Neuronal stem cell (in vitro differentiated cells): ENCODE results near the gene SLC25A44.
"Not testable (repeated sequence)": the region's sequence is repeated elsewhere in the genome, so short reads cannot be mapped to it uniquely, and the experiment has no call there.

Source experiments
- DNase-seq: peaks from one replicate; pipeline ENCODE4 v3.0.0-alpha.2; 2013; ENCODE audit warnings: low spot score
- H2AFZ ChIP-seq: one replicate; pipeline ENCODE4 v1.6.1; 2013; ENCODE audit warnings: mild to moderate bottlenecking, low read length, inconsistent platforms
- H2AK5ac ChIP-seq: 2 replicates; pipeline ENCODE4 v1.6.1; 2013; ENCODE audit warnings: low read depth, mild to moderate bottlenecking, inconsistent platforms, low read length, moderate library complexity, mixed read lengths
- H2BK120ac ChIP-seq: 2 replicates; pipeline ENCODE4 v1.6.1; 2013; ENCODE audit warnings: low read depth, mild to moderate bottlenecking, inconsistent platforms, low read length, moderate library complexity, mixed read lengths
- H2BK12ac ChIP-seq: one replicate; pipeline ENCODE4 v1.6.1; 2013; ENCODE audit warnings: low read length, inconsistent platforms
- H2BK15ac ChIP-seq: 2 replicates; pipeline ENCODE4 v1.6.1; 2013; ENCODE audit warnings: mild to moderate bottlenecking, low read length, inconsistent platforms, mixed read lengths
- H2BK5ac ChIP-seq: one replicate; pipeline ENCODE4 v1.6.1; 2013; ENCODE audit warnings: inconsistent platforms, mild to moderate bottlenecking, low read length, moderate library complexity
- H3K14ac ChIP-seq: one replicate; pipeline ENCODE4 v1.6.1; 2013; ENCODE audit warnings: low read length, inconsistent platforms
- H3K18ac ChIP-seq: 2 replicates; pipeline ENCODE4 v1.6.1; 2013; ENCODE audit warnings: low read length, inconsistent platforms
- H3K23ac ChIP-seq: 2 replicates; pipeline ENCODE4 v1.6.1; 2013; ENCODE audit warnings: low read depth, mild to moderate bottlenecking, mixed read lengths, low read length, inconsistent platforms; ENCODE audit not compliant: poor library complexity
- H3K27ac ChIP-seq: replicated peaks from 3 replicates; pipeline ENCODE4 v1.5.1; 2013; ENCODE audit warnings: low read length, inconsistent platforms
- H3K27me3 ChIP-seq, 3 experiments: 2 replicates each; pipeline ENCODE4 v1.6.1; 2013; ENCODE audit warnings: low read length in 3 of 3, mild to moderate bottlenecking in 2 of 3, inconsistent platforms in 1 of 3, low read depth in 1 of 3, mixed read lengths in 1 of 3, moderate library complexity in 1 of 3; ENCODE audit not compliant: control insufficient read depth in 3 of 3, insufficient read depth in 3 of 3
- H3K36me3 ChIP-seq, 2 donors: replicated peaks in 1 of 2; 2 replicates each; pipeline ENCODE4 v1.6.1; 2013; ENCODE audit warnings: low read length in 2 of 2; ENCODE audit not compliant: control insufficient read depth in 2 of 2, insufficient read depth in 2 of 2
- H3K4ac ChIP-seq: 2 replicates; pipeline ENCODE4 v1.6.1; 2013; ENCODE audit warnings: inconsistent platforms, mild to moderate bottlenecking, low read length, moderate library complexity
- H3K4me1 ChIP-seq, 2 donors: 1 replicate in 1 of 2; 2 replicates in 1 of 2; pipeline ENCODE4 v1.6.1; 2013; ENCODE audit warnings: low read length in 2 of 2, low read depth in 1 of 2; ENCODE audit not compliant: control insufficient read depth in 2 of 2, insufficient read depth in 1 of 2
- H3K4me2 ChIP-seq: one replicate; pipeline ENCODE4 v1.6.1; 2013; ENCODE audit warnings: mild to moderate bottlenecking, low read length, inconsistent platforms; ENCODE audit not compliant: insufficient read depth, poor library complexity, severe bottlenecking
- H3K4me3 ChIP-seq, 2 donors: 2 replicates each; pipeline ENCODE4 v1.5.1; 2013; ENCODE audit warnings: low read length in 2 of 2, mild to moderate bottlenecking in 2 of 2, inconsistent platforms in 1 of 2, moderate library complexity in 1 of 2
- H3K79me1 ChIP-seq: one replicate; pipeline ENCODE4 v1.6.1; 2013; ENCODE audit warnings: low read depth, mild to moderate bottlenecking, inconsistent platforms, low read length, moderate library complexity
- H3K9ac ChIP-seq: one replicate; pipeline ENCODE4 v1.6.1; 2013; ENCODE audit warnings: mild to moderate bottlenecking, low read depth, low read length, inconsistent platforms; ENCODE audit not compliant: poor library complexity
- H3K9me3 ChIP-seq, 2 donors: replicated peaks in 1 of 2; 2 replicates each; pipeline versions ENCODE3 to v1.6.1; 2013; ENCODE audit warnings: low read length in 2 of 2, mild to moderate bottlenecking in 2 of 2, inconsistent platforms in 1 of 2, low read depth in 1 of 2, mixed read lengths in 1 of 2, moderate library complexity in 1 of 2; ENCODE audit not compliant: control insufficient read depth in 2 of 2, insufficient read depth in 1 of 2
- H4K8ac ChIP-seq: one replicate; pipeline ENCODE4 v1.6.1; 2013; ENCODE audit warnings: low read depth, mild to moderate bottlenecking, inconsistent platforms, low read length, moderate library complexity
- H4K91ac ChIP-seq: one replicate; pipeline ENCODE4 v1.6.1; 2013; ENCODE audit warnings: low read length, low read depth, mild to moderate bottlenecking, inconsistent platforms; ENCODE audit not compliant: poor library complexity
- WGBS, 2 donors: extraction: QIAGEN DNeasy Blood & Tissue Kit; methylation state at CpG; one replicate each; pipeline ENCODE4 v1.1.7; 2013; ENCODE audit warnings: missing lambda C conversion rate in 2 of 2, mixed read lengths in 1 of 2; ENCODE audit not compliant: insufficient read length in 2 of 2, insufficient replicate concordance in 1 of 2; ENCODE audit errors: extremely low coverage in 2 of 2; 5-methylcytosine and 5-hydroxymethylcytosine counted together

Gene SLC25A44

DNA sequence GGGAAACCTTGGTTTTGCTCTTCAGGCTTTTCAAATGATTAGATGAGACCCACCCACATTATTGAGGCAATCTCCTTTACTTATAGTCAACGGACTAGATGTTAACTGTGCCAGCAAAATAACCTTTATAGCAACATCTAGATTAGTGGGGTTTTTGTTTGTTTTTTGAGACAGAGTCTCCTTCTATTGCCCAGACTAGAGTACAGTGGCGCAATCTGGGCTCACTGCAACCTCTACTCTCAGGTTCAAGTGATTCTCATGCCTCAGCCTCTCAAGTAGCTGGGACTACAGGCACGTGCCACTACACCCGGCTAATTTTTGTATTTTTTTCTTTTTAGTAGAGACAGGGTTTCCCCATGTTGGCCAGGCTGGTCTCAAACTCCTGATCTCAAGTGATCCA lies 3.6 kb upstream of the SLC25A44 start:
- H4K8ac ChIP-seq, H2BK15ac ChIP-seq, H4K91ac ChIP-seq, H3K4ac ChIP-seq, H3K18ac ChIP-seq, H3K4me2 ChIP-seq, H2AFZ ChIP-seq, H2AK5ac ChIP-seq, H3K9ac ChIP-seq, DNase-seq, H3K14ac ChIP-seq, H3K36me3 ChIP-seq, H3K27me3 ChIP-seq, H2BK120ac ChIP-seq, H2BK5ac ChIP-seq, H3K27ac ChIP-seq, H3K4me3 ChIP-seq, H3K23ac ChIP-seq, H3K79me1 ChIP-seq: not testable (repeated sequence)
- H3K9me3 ChIP-seq, result peaks cover 0 to 16% of the 10 kb centered on the region in 2 donors
- WGBS, 2 donors, result no CpG with 5 or more reads among the region's 4 CpGs
- peak overlapping the region; percentile 18 for H2BK12ac ChIP-seq
- peaks cover 2 to 10% of the 10 kb centered on the region in 2 donors for H3K4me1 ChIP-seq

DNA sequence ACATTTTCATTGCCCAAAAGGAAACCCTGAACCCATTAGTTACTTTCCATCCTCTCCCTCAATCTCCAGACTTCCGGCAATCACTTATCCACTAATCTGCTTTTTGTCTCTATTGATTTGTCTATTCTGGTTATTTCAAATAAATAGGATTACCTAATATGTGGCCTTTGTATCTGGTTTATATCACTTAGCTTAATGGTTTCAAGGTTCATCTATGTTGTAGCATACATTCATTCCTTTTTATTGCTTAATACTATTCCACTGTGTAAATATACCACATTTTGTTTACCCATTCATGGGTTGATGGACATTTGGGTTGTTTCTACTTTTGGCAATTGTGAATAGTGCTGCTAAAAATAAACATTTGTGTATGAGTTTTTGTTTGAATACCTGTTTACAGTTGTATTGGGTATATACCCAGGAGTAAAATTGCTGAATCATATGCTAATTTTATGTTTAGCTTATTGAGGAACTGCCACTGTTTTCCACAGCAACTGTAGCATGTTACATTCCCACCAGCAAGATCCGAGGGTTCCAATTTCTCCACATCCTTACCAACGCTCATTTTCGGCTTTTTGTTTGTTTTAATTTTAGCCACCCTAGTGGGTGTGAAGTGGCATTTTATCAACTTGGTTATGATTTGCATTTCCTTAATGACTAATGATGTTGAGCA lies 2.5 kb upstream of the SLC25A44 start:
- H3K4me3 ChIP-seq, result no peak overlapping the region
- no peak for DNase-seq
- H3K18ac ChIP-seq, result no peak overlapping the region
- no peak overlapping the region for H4K91ac ChIP-seq
- H3K9me3 ChIP-seq, result peaks cover 0 to 8% of the 10 kb centered on the region in 2 donors
- H2BK12ac ChIP-seq, result no peak overlapping the region
- WGBS, 2 donors, result no CpG with 5 or more reads among the region's 4 CpGs
- H3K36me3 ChIP-seq, result peaks cover 0 to under 1% of the 10 kb centered on the region in 2 donors
- no peak overlapping the region for H2BK15ac ChIP-seq
- no peak overlapping the region for H2AFZ ChIP-seq
- no peak overlapping the region for H2AK5ac ChIP-seq
- no peak overlapping the region for H4K8ac ChIP-seq
- H3K9ac ChIP-seq, result no peak overlapping the region
- no peak overlapping the region for H3K27ac ChIP-seq
- peaks cover 2 to 10% of the 10 kb centered on the region in 2 donors for H3K4me1 ChIP-seq
- no peak overlapping the region for H3K4ac ChIP-seq
- H3K23ac ChIP-seq, result no peak overlapping the region
- no peak overlapping the region for H2BK5ac ChIP-seq
- no peaks in the 10 kb centered on the region for H3K27me3 ChIP-seq
- no peak overlapping the region for H3K4me2 ChIP-seq
- no peak overlapping the region for H2BK120ac ChIP-seq
- no peak overlapping the region for H3K14ac ChIP-seq
- peaks cover 7% of the 10 kb centered on the region for H3K79me1 ChIP-seq

DNA sequence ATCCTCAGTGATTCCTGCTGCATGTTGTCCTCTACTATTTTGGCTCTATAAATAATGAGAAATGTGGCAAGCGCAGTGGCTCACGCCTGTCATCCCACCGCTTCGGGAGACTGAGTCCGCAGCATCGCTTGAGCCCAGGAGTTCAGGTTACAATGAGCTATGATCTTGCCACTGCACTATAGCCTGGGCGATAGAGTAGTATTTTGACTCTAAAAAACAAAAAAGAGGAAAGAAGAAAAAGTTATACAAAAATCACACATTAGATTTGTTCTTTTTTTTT lies 756 bp upstream of the SLC25A44 start:
- H2AK5ac ChIP-seq, result peak overlapping the region; percentile 2
- no CpG with 5 or more reads among the region's 7 CpGs for WGBS, 2 donors
- peaks cover 0 to 2% of the 10 kb centered on the region in 2 donors for H3K36me3 ChIP-seq
- no peak for DNase-seq
- H2BK5ac ChIP-seq, result no peak overlapping the region
- no peak overlapping the region for H3K9ac ChIP-seq
- H2BK15ac ChIP-seq, result no peak overlapping the region
- H3K79me1 ChIP-seq, result peaks cover 7% of the 10 kb centered on the region
- peaks cover 2 to 10% of the 10 kb centered on the region in 2 donors for H3K4me1 ChIP-seq
- H3K27ac ChIP-seq, result peak overlapping the region; percentile 45
- peaks cover 0 to 8% of the 10 kb centered on the region in 2 donors for H3K9me3 ChIP-seq
- H3K23ac ChIP-seq, result no peak overlapping the region
- peak overlapping the region; percentile 53 for H3K18ac ChIP-seq
- H3K4me3 ChIP-seq, result no peak overlapping the region
- no peaks in the 10 kb centered on the region for H3K27me3 ChIP-seq
- no peak overlapping the region for H2BK12ac ChIP-seq
- H3K4me2 ChIP-seq, result peak overlapping the region; percentile 47
- no peak overlapping the region for H2BK120ac ChIP-seq
- no peak overlapping the region for H4K91ac ChIP-seq
- H3K14ac ChIP-seq, result no peak overlapping the region
- no peak overlapping the region for H3K4ac ChIP-seq
- H4K8ac ChIP-seq, result no peak overlapping the region
- H2AFZ ChIP-seq, result peak overlapping the region; percentile 89

DNA sequence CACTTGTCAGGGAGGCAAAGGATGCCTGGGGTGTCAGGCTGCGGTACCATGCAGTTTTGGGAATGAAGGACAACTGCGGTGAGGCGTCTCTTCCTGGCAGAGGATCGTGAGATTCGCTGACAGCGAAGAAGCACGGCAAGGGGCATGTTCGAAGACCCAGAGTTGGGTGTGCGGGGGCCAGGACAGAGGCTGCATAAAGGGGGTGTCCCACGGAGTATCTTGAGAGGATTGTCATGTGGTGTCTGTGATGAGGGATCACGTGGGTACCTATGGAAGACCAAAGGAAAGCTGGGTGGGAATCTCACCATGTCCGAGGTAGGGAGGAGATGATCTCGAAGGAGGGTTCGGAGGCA lies 372 bp downstream of the SLC25A44 start:
- H2BK5ac ChIP-seq, result peak overlapping the region; percentile 33
- H3K27me3 ChIP-seq, result no peaks in the 10 kb centered on the region
- peak overlapping the region; percentile 66 for H3K23ac ChIP-seq
- H2BK15ac ChIP-seq, result no peak overlapping the region
- no peak overlapping the region for H2BK120ac ChIP-seq
- H4K91ac ChIP-seq, result no peak overlapping the region
- H3K36me3 ChIP-seq, result peaks cover 0 to 2% of the 10 kb centered on the region in 2 donors
- H2AK5ac ChIP-seq, result peak overlapping the region; percentile 18
- H3K27ac ChIP-seq, result no peak overlapping the region
- H3K4ac ChIP-seq, result no peak overlapping the region
- no CpG with 5 or more reads among the region's 14 CpGs for WGBS, 2 donors
- H2BK12ac ChIP-seq, result no peak overlapping the region
- no peak overlapping the region for H4K8ac ChIP-seq
- H3K18ac ChIP-seq, result peak overlapping the region; percentile 61
- H3K14ac ChIP-seq, result no peak overlapping the region
- H3K4me2 ChIP-seq, result peak overlapping the region; percentile 77
- no peak for DNase-seq
- H2AFZ ChIP-seq, result peak overlapping the region; percentile 76
- H3K9me3 ChIP-seq, result peaks cover 0 to 1% of the 10 kb centered on the region in 2 donors
- peak overlapping the region; percentile 91 for H3K9ac ChIP-seq
- peaks cover 2 to 10% of the 10 kb centered on the region in 2 donors for H3K4me1 ChIP-seq
- peak overlapping the region; percentile 77 to 92 for H3K4me3 ChIP-seq
- H3K79me1 ChIP-seq, result peaks cover 7% of the 10 kb centered on the region
